GOT3 (cell line): ENCODE results near the gene XPNPEP1.

Experiments used
- DNase-seq: peaks from one replicate; lab custom pipeline; 2025; ENCODE audit warnings: mixed read lengths; lab: John Stamatoyannopoulos, UW

The XPNPEP1 gene

DNA sequence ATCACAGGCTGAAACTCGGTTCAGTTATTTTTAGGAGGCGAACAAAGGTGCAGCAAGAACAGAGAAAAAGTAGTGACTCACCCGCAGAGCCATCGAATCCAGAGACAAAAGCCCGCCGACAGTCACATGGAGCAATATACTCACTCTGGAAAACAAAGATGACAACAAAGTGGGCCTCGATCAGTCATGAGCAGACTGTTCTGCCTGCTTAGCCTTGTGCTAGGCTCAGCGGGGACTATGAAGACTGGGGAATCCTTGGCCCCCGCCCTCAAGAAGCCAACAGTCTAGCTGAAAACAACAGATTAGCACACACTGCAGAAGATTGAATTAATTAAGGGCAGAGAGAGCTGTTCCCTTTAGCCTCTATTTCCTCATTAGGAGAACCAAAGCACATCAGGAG is 30.4 kb downstream of the XPNPEP1 start:
- DNase-seq: no peak

DNA sequence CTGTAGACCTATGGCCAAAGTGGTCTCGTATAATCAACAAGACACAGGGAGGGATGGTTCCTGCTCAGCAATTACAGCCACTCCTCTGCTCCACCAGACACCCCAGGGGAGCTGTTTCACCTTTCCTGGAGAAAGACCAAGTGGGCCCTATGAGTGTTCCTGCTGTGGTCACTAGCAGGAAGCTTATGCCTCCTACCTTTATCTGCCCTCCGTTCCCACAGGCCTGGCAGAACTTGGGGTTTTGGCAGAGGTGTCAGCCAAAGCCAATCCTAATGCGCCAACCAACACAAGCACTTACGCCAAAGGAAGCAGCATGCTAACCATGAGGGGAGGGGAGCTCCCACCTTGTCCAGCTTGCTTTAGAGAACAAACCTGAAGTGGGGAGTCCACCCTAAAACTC is 31.2 kb downstream of the XPNPEP1 start:
- no peak for DNase-seq

DNA sequence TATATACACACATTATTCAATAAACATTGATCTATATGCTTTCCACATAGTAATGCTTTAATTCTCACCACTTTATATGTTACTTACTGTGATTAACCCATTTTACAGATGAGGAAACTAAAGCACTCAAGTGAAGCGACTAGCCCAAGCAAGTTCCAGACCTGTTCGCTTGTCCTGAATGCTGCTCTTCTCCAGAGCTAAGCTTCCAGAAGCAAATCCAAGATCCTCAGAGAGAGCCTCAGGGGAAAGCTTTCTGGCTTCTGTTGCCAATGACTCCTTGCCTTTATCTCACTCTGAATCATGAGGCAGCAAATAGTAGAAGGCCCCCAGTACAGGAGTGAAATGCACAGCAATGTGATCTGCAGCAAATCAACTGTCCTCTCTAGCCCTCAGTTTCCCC is 32.2 kb downstream of the XPNPEP1 start:
- DNase-seq: no peak

DNA sequence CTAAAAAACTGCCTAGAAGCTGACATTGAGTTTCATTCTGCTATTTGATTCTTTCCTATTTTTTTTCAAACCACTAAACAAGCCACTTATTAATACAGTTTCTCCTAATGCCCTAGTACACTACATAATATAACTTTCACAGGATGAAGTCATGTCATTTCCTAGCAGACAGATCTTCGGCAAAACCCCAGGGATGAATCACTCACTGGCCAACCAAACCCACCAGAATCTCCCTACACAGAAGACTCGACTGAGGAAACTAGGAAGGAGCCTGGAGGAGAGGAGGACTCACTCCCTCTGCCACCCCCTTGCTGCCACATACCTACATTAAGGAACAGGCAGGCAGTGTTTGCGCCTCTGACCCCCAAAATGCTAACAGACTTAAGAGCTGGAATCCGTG is 33.4 kb downstream of the XPNPEP1 start:
- DNase-seq: no peak

DNA sequence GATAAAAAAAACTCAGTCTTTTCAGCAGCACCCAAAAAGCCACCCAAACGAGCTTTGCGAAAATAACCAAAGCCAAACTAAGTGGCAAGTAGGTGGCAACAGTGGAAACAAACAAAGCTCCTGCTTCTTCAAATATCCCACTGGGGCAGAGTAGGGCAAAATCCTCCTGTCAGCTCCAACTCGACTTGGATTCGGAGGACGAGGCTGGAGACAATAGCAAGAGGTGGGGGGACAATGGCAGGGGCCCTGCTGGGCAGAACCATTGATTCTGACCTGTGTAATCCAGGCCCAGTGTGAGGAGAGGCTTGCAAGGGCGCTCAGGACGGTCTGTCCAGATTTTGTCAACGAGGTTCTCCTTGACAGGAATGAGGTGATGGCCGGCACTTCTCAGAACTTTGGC is 35.5 kb downstream of the XPNPEP1 start:
- DNase-seq: no peak

DNA sequence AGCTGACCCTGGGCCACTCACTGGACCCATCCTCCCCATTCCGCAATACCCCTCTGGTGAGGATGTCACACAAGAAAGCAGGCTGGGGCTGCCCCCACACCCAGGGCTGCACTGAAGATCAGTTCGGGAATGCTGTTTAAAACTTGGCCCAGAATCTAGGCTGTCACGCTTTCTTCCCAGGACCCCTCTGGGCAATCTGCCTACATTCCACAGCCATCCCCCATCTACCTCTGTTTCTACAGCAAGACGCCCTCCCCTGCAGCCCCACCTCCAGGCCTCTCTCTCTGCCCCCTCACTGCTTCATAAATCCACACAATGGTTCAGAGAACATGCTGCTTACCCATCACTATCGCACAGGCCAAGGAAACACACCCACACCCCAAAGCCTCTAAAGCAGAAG is 36.1 kb downstream of the XPNPEP1 start:
- DNase-seq: no peak

DNA sequence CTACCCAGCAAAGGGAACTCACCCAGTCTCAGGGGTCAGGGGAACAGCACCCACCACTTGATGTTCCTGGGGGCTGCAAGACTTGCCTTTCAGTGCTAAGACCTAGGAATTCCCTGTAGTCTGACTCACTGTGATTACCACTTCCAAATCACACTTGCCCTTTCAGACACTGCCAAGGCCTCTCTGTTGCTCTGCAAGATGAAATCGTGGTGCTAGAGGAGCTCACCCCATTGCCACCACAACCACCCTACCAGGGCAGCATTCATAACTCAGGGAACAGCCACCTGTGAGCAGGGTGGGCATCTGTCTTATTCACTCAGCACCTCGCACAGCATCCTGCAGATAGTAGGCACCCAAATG is 36.5 kb downstream of the XPNPEP1 start:
- no peak for DNase-seq

DNA sequence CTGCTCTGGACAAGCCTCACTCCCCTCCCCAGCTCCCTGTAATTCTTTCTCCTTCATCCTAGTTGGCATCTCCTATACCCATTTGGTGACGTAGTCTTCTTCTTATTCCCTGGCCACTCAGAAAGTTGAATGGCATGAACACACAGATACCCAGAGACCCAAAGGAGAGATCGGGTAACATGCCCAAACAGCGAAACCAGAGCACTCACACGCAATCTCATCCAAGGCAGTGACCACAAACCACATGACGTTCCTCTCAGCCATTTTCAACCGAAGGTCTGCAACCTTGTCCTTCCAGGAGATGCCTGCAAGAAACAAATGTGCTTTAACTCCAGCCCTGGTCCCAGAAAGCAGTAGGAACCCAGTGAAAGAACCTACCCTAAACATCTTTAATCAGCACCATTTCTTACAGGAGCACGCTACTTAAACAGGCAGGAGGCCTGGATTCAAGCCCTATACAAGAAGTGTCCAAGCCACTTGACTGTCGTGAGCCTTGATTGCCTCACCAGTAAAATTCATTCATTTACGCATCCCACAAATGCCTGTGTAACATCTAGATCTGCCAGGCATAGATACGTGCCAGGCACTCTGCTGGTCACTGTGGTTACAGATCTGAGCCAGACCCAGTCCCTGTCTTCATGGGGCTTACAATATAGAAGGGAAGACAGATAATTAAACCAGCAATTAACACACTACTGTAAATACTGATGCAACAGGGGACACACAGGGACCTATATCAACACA is 37.1 kb downstream of the XPNPEP1 start:
- peak; percentile 58 for DNase-seq

DNA sequence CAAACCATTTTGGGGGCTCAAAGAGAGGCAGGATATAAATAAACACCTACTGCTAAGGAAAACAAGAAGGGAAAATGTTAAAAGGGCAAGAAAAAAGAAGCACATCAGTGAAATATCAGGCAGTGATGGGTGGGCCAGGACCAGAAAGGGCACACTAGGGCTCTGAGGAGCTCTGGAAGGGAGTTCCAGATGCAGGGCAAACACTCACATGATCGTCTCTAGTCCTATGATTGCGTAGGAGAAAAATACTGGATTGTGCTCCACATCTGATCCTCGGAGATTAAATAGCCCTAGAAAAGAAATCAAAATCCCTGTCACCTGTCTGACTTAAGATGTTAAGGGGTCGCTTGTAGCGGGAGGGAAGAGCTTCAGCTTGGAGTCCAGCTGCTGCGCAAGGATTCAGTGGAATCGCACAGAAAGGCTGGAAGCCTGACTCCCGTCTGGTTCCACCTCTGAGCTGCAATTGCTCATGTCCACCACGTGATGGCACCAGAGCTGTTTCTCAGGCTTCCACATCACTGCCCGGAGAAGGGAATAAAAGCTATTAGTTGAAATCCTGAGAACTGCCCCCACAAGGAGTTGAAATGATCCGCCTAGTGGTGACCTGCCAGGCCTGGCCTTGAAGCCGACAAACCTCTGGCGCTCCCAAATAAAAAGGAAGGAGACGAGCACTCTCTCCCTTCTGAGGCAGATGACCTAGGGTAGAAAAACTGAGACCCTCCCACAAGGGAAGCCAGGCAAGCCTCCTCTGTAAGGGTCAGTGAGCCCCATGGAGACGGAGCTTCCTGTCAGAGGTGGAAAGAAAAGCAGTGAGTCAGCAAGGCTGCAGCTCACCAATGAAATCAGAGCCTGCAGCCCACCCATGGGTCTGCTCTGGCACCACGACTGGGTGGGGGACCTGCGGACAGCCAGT is 39.2 kb downstream of the XPNPEP1 start:
- peak; percentile 40 for DNase-seq

DNA sequence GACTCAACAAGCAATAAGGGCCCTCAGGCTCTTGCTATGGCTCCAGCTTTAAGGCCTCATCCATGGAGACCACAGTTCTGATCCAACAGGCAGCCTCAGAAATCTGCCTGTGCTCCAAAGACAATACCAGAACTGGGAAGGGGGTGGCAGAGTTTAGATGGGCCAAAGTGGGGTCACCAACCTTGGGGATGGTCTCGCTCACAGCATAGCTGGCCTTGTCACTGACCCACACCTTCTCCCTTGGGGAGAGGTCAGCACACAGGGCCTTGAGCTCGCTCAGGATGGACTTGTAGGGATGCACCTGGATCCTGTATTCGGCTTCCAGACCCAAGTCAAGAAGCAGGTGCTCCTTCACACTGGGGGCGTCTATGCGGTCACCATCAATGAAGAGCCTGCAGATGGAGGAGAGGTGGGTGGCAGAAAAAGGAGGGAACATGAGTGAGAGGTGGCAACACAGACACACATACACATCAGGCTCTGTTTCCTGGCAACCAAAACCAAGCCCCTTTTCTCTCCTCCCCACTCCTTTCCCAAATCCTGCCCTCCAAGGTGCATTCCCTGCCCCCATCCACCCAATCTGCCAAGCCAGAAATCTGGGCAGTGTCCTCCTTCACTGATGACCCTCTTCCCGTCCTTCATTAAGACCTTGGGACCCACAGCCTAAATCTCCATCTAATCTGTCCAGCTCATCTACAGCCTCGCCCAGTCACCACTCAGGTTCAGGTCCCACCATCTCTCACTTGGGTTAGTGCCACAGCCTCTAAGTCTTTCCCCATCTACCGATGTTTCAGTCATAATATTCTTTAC is 40.9 kb downstream of the XPNPEP1 start:
- DNase-seq: no peak

DNA sequence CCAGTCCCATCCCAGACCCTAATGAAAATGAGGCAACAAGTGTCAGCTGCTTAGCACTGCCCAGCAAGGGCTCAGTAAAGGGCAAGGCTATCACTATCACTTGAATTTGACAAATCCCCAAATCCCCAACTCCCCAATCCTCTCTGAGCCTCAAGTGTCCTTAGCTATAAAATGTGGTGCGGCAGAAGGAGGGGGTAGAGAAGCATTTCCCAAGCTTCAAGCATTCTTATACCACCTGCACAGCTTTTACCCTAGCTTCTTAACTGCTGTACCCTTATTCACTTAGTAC is 41.6 kb downstream of the XPNPEP1 start:
- DNase-seq: no peak

DNA sequence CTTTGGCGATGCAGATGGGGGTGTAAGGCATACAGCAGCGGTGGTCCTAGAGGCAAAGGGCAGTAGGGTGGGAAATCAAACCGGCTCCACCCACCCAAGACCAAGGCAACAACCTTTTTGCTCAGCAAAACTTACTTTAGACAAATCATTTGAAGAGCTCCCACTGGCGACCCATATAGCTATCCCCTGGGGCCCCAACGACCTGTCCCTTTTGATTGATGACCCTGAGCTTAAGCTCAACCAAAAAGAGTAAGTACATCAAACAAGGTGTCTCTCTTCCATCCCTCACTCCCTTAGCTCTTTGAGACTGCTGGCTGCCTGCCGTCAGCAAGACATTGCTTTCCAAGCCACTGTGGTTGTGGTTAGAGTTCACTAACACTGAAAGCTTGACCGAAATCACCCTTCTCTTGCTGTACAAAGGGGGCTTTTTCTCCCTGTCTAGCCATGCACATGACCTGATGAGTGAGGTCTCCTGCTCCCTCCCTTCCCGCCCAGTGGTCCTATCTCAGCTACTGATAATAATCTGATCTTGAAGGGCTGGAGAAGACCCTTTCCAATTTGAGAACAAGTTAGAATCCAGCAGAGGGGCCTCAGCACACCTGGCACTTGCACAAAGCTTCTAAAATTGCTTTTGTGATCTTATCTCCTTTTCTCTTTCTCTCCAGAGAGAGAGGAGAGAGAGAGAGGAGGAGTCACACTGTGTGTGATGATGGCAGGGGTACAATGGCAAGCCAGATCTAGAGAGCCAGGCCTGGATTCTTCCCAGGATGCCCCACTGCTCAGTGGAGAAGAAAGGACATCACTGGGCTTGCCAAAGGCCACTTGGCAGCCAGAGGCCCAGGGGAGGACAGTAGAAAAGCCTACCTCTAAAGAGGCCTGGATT is 42.2 kb downstream of the XPNPEP1 start:
- DNase-seq: no peak

DNA sequence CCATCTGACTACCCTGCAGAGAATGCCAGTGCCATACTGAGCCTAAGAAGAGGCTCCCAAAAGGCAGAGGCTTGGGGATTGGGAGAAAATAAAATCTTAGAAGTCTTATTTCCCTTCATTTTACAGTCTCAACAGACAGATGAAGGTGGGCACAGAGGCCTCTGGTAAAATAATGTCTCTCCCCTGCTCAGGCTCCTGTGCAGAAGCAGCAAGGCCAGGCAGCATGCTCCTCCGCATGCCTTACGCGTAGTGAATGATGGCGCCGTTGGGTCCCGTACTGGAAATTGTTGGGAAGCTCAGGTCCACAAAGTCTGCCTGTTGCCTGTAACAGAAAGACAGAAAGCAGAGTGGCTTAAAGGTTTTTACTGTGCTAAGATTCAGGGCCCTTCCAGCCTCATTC is 45.8 kb downstream of the XPNPEP1 start:
- DNase-seq: no peak

DNA sequence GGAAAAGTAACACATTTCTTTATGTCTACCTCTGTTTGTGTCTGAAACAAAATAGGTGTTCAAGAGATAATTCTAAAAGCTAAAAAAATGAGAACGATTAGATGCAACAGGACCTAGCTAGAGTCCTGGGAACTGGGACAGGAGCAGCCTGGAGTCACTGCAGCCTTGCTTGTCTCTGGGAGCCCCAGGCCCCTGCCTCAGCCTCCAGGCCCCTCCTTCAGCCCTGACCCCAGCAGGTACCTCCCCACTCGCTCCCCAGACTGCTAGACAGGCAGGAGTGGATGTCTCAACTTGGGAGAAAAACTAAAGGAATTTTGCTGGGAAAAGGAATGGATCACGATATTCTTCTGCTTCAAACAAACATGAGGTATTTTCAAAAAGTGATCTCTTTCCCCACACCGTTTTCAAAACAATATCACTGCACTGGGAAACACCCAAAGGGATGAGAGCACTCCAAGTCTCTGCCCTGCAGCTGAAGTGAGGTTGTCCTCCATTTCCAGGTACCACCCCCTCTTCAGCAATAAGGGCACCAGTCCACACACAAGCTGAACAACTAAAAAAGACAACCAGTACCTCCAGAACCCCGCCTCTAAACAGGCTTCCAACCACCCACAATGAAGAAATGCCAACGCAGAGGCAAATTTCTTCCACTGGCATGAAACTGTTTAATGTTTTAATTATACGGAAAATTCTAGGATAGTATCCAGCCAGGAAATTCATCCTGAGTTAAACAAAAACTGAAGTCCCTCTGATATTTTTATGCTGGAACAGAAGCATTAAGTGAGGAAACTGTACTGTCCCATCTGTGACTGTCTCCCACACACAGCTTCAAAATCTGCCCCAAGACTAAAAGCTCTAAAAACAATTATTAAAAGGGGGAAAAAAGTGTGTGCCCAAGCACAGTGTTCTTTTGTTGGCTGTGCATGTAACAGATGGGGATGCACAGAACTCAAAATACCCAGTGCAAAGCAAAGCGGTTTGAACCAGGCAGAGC is 47.2 kb downstream of the XPNPEP1 start:
- DNase-seq: no peak

DNA sequence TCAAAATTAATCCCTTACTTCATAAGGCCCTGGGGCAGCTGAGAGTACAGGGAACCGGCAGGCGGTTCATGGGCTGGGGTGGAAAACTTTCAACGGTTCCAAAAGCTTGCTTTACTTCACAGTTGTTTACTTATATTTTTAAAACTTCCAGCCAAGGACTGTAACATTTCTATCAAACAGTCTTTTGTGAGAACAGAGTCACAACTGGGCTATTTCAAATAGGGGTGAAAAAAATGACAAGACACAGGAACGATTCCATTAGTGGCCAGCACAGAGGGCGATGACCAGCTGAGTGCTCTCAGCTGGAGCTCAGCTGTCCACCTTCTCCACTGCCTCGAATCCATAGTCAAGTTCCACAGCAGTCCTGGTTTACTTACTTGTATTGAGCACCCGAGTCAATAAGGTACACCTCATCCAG is 48.2 kb downstream of the XPNPEP1 start:
- DNase-seq: no peak

DNA sequence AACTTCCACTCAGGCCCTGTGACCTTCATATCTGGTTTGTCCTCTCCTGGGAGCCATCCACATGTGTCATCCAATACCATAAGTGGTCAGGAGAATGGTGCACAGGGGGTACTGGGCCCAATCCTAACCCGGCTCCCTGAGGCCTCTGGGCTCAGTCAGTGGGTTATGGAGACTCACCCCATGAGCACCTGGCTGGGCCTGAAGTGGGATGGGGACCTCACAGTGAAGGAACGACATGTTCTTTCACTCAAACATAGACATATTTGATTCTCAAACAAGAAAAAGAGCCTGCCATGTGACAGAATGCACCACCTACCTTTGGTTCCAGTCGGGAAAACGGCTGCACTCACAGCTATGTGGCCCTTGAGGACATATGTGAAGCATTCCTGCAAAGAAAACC is 51.8 kb downstream of the XPNPEP1 start:
- DNase-seq: no peak

DNA sequence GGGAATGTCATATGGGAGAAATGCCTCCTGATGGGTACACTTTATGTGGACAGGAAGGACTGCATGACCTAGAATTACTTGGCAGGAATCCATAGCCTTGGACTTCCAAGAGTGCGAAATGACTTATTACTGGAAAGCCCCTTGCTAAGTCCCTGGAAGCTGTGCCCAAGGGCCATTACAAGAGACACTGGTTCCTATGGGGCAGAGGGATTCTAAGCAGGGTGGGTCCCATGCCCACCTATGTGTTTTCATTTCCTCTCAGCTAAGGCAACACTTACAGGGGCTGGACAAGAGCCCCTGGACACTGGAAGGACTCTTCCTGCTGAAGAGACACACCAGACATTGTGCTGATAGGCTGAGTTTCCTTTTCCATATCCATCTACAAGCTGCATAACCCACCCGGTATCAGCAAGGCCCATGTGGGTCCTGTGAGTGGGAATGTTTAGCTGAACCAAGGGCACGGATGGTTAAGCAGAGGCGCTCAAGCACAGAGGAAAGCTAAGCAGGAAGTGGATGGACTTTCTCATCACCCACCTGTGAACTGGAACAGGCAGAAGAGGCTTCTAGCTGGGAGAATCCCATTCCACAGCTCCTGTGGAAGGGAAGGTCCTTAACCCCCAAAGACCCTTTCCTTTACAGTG is 56.2 kb downstream of the XPNPEP1 start:
- DNase-seq: no peak

DNA sequence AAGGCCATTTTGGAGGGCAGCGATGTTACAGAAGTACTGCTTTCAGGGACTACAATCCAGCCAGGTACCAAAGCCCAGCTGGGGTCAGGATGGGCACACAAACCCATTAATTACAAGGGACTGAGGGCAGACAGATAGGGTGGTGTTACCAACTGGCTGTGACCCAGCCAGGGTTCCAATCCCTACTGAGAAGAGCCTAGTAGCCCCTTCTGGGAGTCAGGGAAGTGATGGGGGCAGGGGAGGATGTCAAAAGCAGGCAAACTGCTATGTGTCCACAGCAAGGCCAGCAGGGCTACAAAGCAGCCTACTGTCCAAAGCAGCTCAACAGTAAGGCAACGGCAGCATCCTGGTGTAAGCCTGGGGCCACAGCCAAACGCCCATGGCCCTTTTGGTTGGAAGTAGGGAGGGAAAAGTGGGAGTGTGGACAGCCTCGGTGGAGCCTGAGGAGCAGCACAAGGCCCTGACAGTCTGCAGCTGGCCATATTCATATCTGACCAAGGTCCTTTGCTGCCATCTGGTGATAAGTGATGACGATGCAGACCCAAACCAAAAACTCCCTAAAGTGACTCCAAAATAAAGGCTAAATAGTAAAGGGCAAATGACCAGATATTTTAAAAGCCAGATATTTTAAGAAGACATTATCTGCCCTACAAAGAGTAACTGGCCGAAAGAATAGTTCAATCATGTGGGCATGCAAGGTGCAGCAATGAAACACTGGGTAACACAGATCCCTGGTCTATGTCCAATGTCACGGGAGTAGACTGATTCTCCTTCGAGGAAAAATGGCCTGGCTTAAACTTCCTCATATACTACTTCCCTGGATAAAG is 56.9 kb downstream of the XPNPEP1 start:
- no peak for DNase-seq

DNA sequence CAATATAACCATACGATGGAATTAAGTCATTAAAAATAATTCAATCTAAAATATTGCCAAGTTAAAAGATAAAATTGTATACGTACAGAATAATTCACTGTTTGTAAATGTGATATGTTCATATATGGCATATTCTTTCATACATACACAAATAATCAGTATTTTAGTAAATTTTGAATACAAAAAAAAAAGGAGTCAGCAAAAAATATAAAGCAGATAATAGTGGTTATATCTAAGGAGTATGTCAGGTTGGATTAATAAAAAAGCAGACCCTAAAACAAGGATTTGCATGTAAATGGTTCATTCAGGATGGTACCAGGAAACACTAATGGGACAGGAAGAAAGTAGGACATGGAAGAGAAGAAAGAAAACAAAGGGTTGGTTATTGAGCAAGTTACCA is 59.5 kb downstream of the XPNPEP1 start:
- DNase-seq: no peak
